ENCODE data around the gene ADCY4.

Gene ADCY4

GRCh38 chr14:24381363-24382063 is 46.6 kb upstream of the ADCY4 start:
- Histone ChIP-seq H4K20me1 (ENCODE audit: low read depth, low read length) (no peaks in the 10 kb centered on the region), H3K9me3 (ENCODE audit: insufficient read depth, low read length) (no peaks in the 10 kb centered on the region), H3K27me3 (ENCODE audit: low read length) (no peaks in the 10 kb centered on the region), H3K4me3 (ENCODE audit: insufficient read depth, low read length, poor library complexity, severe bottlenecking) (no peak overlapping the region), H3K79me2 (ENCODE audit: insufficient read depth, low read length) (no peaks in the 10 kb centered on the region), H3F3A (ENCODE audit: insufficient read depth) (no peaks in the 10 kb centered on the region), H3K27ac (ENCODE audit: low read depth, low read length) (no peak overlapping the region), H3K4me2 (ENCODE audit: low read depth, low read length, poor library complexity, severe bottlenecking) (no peak overlapping the region), H3K36me3 (ENCODE audit: low read length) (no peaks in the 10 kb centered on the region), H2AFZ (ENCODE audit: low read depth, low read length, severe bottlenecking) (no peak overlapping the region), H3K9me2 (replicated peaks; ENCODE audit: insufficient read depth, low read length) (no peaks in the 10 kb centered on the region), H3K9ac (ENCODE audit: low read length) (no peak overlapping the region)
- no peak for TF ChIP-seq EZH2phosphoT487 (conservative IDR thresholded peaks at IDR 0.05; ENCODE audit: low read length)
- TF ChIP-seq, protein P1, sequence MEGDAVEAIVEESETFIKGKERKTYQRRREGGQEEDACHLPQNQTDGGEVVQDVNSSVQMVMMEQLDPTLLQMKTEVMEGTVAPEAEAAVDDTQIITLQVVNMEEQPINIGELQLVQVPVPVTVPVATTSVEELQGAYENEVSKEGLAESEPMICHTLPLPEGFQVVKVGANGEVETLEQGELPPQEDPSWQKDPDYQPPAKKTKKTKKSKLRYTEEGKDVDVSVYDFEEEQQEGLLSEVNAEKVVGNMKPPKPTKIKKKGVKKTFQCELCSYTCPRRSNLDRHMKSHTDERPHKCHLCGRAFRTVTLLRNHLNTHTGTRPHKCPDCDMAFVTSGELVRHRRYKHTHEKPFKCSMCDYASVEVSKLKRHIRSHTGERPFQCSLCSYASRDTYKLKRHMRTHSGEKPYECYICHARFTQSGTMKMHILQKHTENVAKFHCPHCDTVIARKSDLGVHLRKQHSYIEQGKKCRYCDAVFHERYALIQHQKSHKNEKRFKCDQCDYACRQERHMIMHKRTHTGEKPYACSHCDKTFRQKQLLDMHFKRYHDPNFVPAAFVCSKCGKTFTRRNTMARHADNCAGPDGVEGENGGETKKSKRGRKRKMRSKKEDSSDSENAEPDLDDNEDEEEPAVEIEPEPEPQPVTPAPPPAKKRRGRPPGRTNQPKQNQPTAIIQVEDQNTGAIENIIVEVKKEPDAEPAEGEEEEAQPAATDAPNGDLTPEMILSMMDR (IDR thresholded peaks at IDR 0.05; ENCODE audit: insufficient read depth, low read length, poor library complexity, severe bottlenecking): no peak

DNA sequence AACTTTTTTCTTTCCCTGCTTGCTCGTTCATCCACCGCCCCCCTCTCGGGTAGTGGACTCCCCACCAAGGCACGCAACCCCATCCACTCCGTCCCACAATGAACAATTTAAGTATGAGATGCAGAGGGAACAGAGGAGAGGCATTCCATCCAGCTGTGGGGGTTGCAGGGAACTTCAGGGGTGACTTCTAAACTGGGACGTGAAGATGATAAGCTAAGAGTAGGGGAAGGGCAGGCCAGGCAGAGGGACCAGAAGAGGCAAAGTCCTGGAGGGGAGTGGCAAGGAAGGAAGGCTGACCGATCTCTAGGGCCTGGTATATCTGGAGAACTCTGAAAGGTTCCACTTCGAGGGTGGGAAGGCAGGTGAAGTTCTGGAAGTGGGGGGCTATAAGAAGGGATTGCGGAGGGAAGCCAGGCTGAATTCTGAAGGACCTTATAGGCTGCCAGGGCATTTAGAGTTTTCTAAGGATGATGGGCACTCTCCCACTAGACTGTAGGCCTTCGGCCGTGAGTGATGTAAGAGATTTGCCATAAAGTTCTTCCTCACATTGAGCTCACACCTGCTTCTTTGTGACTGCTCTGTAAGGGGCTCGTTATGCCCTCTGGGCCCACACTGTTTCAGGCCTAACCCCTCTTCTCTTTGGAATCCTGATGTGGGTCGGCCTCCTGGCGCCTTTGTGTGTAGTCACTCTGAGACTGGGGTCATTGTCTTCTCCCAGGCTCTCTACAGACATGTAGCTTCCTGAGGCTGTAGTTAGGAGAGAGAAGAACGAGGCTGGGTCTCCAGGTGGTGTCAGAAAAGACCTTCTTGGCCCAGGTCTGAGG is 45.2 kb upstream of the ADCY4 start:
- Histone ChIP-seq H3K4me2 (ENCODE audit: low read depth, low read length, poor library complexity, severe bottlenecking) (no peak overlapping the region), H3K4me3 (ENCODE audit: insufficient read depth, low read length, poor library complexity, severe bottlenecking) (no peak overlapping the region), H3K36me3 (ENCODE audit: low read length) (no peaks in the 10 kb centered on the region), H3K79me2 (ENCODE audit: insufficient read depth, low read length) (no peaks in the 10 kb centered on the region), H3K9me3 (ENCODE audit: insufficient read depth, low read length) (no peaks in the 10 kb centered on the region), H3K27me3 (ENCODE audit: low read length) (no peaks in the 10 kb centered on the region), H4K20me1 (ENCODE audit: low read depth, low read length) (no peaks in the 10 kb centered on the region), H3K9ac (ENCODE audit: low read length) (no peak overlapping the region), H2AFZ (ENCODE audit: low read depth, low read length, severe bottlenecking) (no peak overlapping the region), H3K9me2 (replicated peaks; ENCODE audit: insufficient read depth, low read length) (no peaks in the 10 kb centered on the region), H3F3A (ENCODE audit: insufficient read depth) (no peaks in the 10 kb centered on the region), H3K27ac (ENCODE audit: low read depth, low read length) (no peak overlapping the region)
- TF ChIP-seq EZH2phosphoT487 (conservative IDR thresholded peaks at IDR 0.05; ENCODE audit: low read length): no peak
- TF ChIP-seq, protein P1 (IDR thresholded peaks at IDR 0.05; ENCODE audit: insufficient read depth, low read length, poor library complexity, severe bottlenecking): no peak

- Histone ChIP-seq H3K27ac (ENCODE audit: low read depth, low read length) (no peak overlapping the region), H3K36me3 (ENCODE audit: low read length) (no peaks in the 10 kb centered on the region), H3K79me2 (ENCODE audit: insufficient read depth, low read length) (no peaks in the 10 kb centered on the region), H3K4me3 (ENCODE audit: insufficient read depth, low read length, poor library complexity, severe bottlenecking) (no peak overlapping the region), H3F3A (ENCODE audit: insufficient read depth) (no peaks in the 10 kb centered on the region), H3K9me2 (replicated peaks; ENCODE audit: insufficient read depth, low read length) (no peaks in the 10 kb centered on the region), H3K9me3 (ENCODE audit: insufficient read depth, low read length) (no peaks in the 10 kb centered on the region), H3K4me2 (ENCODE audit: low read depth, low read length, poor library complexity, severe bottlenecking) (no peak overlapping the region), H2AFZ (ENCODE audit: low read depth, low read length, severe bottlenecking) (no peak overlapping the region), H3K9ac (ENCODE audit: low read length) (no peak overlapping the region), H4K20me1 (ENCODE audit: low read depth, low read length) (no peaks in the 10 kb centered on the region), H3K27me3 (ENCODE audit: low read length) (no peaks in the 10 kb centered on the region)
- TF ChIP-seq, protein P1 (IDR thresholded peaks at IDR 0.05; ENCODE audit: insufficient read depth, low read length, poor library complexity, severe bottlenecking): no peak
- no peak for TF ChIP-seq EZH2phosphoT487 (conservative IDR thresholded peaks at IDR 0.05; ENCODE audit: low read length)
Measured at GRCh38 chr14:24378981-24379906, 44.4 kb upstream of the ADCY4 start.
